GM12874 (cell line): Measurements from ENCODE around the gene RP9.

Experiments used
- CTCF ChIP-seq: IDR thresholded peaks from 2 replicates; pipeline ENCODE4 v1.5.1; 2011; ENCODE audit warnings: low read depth, mild to moderate bottlenecking, control low read depth, low read length, moderate library complexity; ENCODE audit not compliant: insufficient read depth

The RP9 gene

GRCh38 chr7:33062023-33062781, 47.0 kb downstream of the RP9 start, which contains the start of gene NT5C3A:
TSS of gene NT5C3A (minus strand) at chr7:33062776. CDS start at chr7:33062705, 71 bp downstream.
- TF ChIP-seq CTCF = no peak

GRCh38 chr7:33061282-33061937, 47.8 kb downstream of the RP9 start:
- no peak for TF ChIP-seq CTCF

- TF ChIP-seq CTCF = no peak
Observed at GRCh38 chr7:33059635-33060034, 49.6 kb downstream of the RP9 start.

- TF ChIP-seq CTCF = no peak
Observed at GRCh38 chr7:33055158-33055557, 54.0 kb downstream of the RP9 start.

- no peak for TF ChIP-seq CTCF
Observed at GRCh38 chr7:33054261-33054964, 54.8 kb downstream of the RP9 start.

- no peak for TF ChIP-seq CTCF
Observed at GRCh38 chr7:33053721-33054120, 55.5 kb downstream of the RP9 start.
